Fibroblast of the aortic adventitia (primary cell): Measurements from ENCODE around the gene MEGF11. TPM values are rescaled to one million over a fixed set of nuclear protein-coding genes. Genes with fewer than 3 reads are reported as not detected.
"Not testable (repeated sequence)": the region's sequence is repeated elsewhere in the genome, so short reads cannot be mapped to it uniquely, and the experiment has no call there.

Source experiments
- DNase-seq: peaks from one replicate; pipeline ENCODE4 v3.0.0-alpha.2; 2010; ENCODE audit warnings: low read depth
- H3K4me3 ChIP-seq: 2 replicates; pipeline ENCODE4 v1.5.1; 2011; ENCODE audit warnings: low read depth, mild to moderate bottlenecking, control low read depth, low read length, moderate library complexity
- CTCF ChIP-seq: IDR thresholded peaks from 2 replicates; pipeline ENCODE4 v1.5.1; 2011; ENCODE audit warnings: mild to moderate bottlenecking, low read length, control low read depth, inconsistent platforms; ENCODE audit not compliant: insufficient read depth
- total RNA-seq: library from RNA; depleted of rRNA; stranded (reverse); fragments of >200 nt; gene quantifications from 2 replicates; pipeline ENCODE4 v1.2.3, GENCODE V29; 2012; ENCODE audit warnings: low replicate concordance

The MEGF11 gene
- total RNA-seq, 1 donor = 0.36 TPM

- no peak for DNase-seq
- no peak overlapping the region for H3K4me3 ChIP-seq
- no peak for TF ChIP-seq CTCF
Measured at GRCh38 chr15:65881766-65882434, 371.6 kb downstream of the MEGF11 start.

- H3K4me3 ChIP-seq = no peak overlapping the region
- no peak for TF ChIP-seq CTCF
- no peak for DNase-seq
Measured at GRCh38 chr15:65877749-65878148, 375.8 kb downstream of the MEGF11 start.

- DNase-seq = peak; percentile 12
- TF ChIP-seq CTCF = no peak
Measured at GRCh38 chr15:65875458-65875857, 378.1 kb downstream of the MEGF11 start.

GRCh38 chr15:65873256-65873655 is 380.3 kb downstream of the MEGF11 start:
- TF ChIP-seq CTCF = no peak
- peak; percentile 3 for DNase-seq
- H3K4me3 ChIP-seq = no peak overlapping the region

More at GRCh38 chr15:65875458-65875857, 378.1 kb downstream of the MEGF11 start:
- H3K4me3 ChIP-seq = no peak overlapping the region

- DNase-seq = peak; percentile 66
Measured at GRCh38 chr15:65872596-65872995, 381.0 kb downstream of the MEGF11 start.

GRCh38 chr15:65871886-65872285 is 381.7 kb downstream of the MEGF11 start:
- DNase-seq = not testable (repeated sequence)

More at GRCh38 chr15:65872596-65872995, 381.0 kb downstream of the MEGF11 start:
- H3K4me3 ChIP-seq = not testable (repeated sequence)

GRCh38 chr15:65870889-65871533 is 382.5 kb downstream of the MEGF11 start:
- no peak for TF ChIP-seq CTCF
- peak; percentile 80 for DNase-seq
- H3K4me3 ChIP-seq = peak overlapping the region; percentile 73

More at GRCh38 chr15:65871886-65872285, 381.7 kb downstream of the MEGF11 start:
- not testable (repeated sequence) for H3K4me3 ChIP-seq
